MM.1S (cell line): ENCODE measurements around the gene RARA.

ENCODE experiments used
- EZH2phosphoT487 ChIP-seq: fragments of 300-600 bp; sonication (generic); IDR thresholded peaks from 2 replicates; pipeline ENCODE4 v1.6.1; 2018; ENCODE audit warnings: antibody characterized with exemption, low read length
- TF ChIP-seq, protein P1 (sequence below): fragments of 300-600 bp; sonication (generic); IDR thresholded peaks from 2 replicates; pipeline ENCODE4 v1.5.1; 2016; ENCODE audit warnings: antibody characterized with exemption, low read length, mixed read lengths

DNA sequence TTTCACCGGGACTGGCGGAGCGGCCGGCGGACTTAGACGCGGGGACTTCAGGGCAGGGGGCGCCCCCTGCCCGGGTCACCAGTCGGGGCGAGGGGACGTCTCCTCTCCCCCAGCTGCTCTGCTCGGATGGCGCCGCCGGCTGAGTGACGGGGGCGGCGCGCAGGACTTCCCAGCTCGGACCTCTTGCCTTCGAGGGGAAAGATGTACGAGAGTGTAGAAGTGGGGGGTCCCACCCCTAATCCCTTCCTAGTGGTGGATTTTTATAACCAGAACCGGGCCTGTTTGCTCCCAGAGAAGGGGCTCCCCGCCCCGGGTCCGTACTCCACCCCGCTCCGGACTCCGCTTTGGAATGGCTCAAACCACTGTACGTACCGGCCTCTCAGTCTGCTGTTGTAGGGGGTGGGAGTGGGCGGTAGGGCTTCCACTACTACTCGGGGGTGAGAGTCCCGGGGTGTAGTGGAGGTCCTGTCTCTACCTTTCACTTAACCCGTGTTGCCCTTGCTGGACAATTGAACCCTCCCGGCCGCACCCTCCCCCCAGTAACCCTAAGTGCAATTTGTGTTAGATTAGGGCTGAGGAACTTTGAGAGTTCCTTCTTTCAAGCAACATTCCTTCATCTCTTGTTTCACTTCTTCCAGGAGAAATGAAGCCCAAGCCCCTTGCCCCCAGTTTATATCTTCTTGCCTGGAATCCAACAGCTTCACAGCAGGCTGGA is 33.7 kb downstream of the RARA start:
- TF ChIP-seq, protein P1, sequence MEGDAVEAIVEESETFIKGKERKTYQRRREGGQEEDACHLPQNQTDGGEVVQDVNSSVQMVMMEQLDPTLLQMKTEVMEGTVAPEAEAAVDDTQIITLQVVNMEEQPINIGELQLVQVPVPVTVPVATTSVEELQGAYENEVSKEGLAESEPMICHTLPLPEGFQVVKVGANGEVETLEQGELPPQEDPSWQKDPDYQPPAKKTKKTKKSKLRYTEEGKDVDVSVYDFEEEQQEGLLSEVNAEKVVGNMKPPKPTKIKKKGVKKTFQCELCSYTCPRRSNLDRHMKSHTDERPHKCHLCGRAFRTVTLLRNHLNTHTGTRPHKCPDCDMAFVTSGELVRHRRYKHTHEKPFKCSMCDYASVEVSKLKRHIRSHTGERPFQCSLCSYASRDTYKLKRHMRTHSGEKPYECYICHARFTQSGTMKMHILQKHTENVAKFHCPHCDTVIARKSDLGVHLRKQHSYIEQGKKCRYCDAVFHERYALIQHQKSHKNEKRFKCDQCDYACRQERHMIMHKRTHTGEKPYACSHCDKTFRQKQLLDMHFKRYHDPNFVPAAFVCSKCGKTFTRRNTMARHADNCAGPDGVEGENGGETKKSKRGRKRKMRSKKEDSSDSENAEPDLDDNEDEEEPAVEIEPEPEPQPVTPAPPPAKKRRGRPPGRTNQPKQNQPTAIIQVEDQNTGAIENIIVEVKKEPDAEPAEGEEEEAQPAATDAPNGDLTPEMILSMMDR: no peak
- no peak for TF ChIP-seq EZH2phosphoT487
